ENCODE data around the gene MTAP.

- TF ChIP-seq CTCF (IDR thresholded peaks at IDR 0.05 in 2 of 3, conservative IDR thresholded peaks at IDR 0.05 in 1 of 3; ENCODE audit: borderline replicate concordance in 1 of 3, insufficient read depth in 1 of 3, low read depth in 2 of 3, low read length in 2 of 3) = no peak
- TF ChIP-seq EZH2phosphoT487 (IDR thresholded peaks at IDR 0.05; ENCODE audit: borderline replicate concordance) = no peak
- TF ChIP-seq SIN3A (IDR thresholded peaks at IDR 0.05; ENCODE audit: low read depth) = no peak
- no peak for TF ChIP-seq EZH2 (IDR thresholded peaks at IDR 0.05)
- TF ChIP-seq FOSL1 (IDR thresholded peaks at IDR 0.05; ENCODE audit: low read depth) = no peak
- TF ChIP-seq MAX (IDR thresholded peaks at IDR 0.05) = no peak
- no peak for TF ChIP-seq CEBPB (IDR thresholded peaks at IDR 0.05; ENCODE audit: low read depth)
- no peak for TF ChIP-seq REST (IDR thresholded peaks at IDR 0.05; ENCODE audit: low read depth)
- no peak for TF ChIP-seq POLR2A (IDR thresholded peaks at IDR 0.05; ENCODE audit: borderline replicate concordance, extremely low read depth, insufficient read depth, insufficient read length)
- no peak for TF ChIP-seq TCF7L2 (IDR thresholded peaks at IDR 0.05; ENCODE audit: borderline replicate concordance, extremely low read depth, insufficient read depth, insufficient read length)
- no peak for TF ChIP-seq ATF3 (IDR thresholded peaks at IDR 0.05)
- TF ChIP-seq POLR2AphosphoS5 (IDR thresholded peaks at IDR 0.05; ENCODE audit: low read depth, low read length) = no peak
Observed at GRCh38 chr9:21933865-21934264, 131.4 kb downstream of the MTAP start.

Measured in HCT116 (cell line).